Fibroblast of lung (primary cell): ENCODE data around the gene ANO1. TPM values are rescaled to one million over a fixed set of nuclear protein-coding genes. Genes with fewer than 3 reads are reported as not detected.

Experiments
- DNase-seq, 2 donors: peaks; one replicate each; pipeline versions ENCODE4 v3.0.0 to v3.0.0-alpha.2; 2010; ENCODE audit warnings: low read depth in 2 of 2
- H2AFZ ChIP-seq: 2 replicates; pipeline ENCODE4 v1.5.1; 2012; ENCODE audit warnings: low read length, control low read depth, inconsistent platforms
- H3K27ac ChIP-seq: 2 replicates; pipeline ENCODE4 v1.5.1; 2011; ENCODE audit warnings: low read length, control low read depth; ENCODE audit not compliant: insufficient read depth
- H3K27me3 ChIP-seq: 2 replicates; pipeline ENCODE4 v1.5.1; 2011; ENCODE audit warnings: mild to moderate bottlenecking, low read length; ENCODE audit not compliant: control insufficient read depth, insufficient read depth
- H3K36me3 ChIP-seq: 2 replicates; pipeline ENCODE4 v1.5.1; 2011; ENCODE audit warnings: low read length; ENCODE audit not compliant: control insufficient read depth, insufficient read depth
- H3K4me1 ChIP-seq: 2 replicates; pipeline ENCODE4 v1.5.1; 2011; ENCODE audit warnings: low read length; ENCODE audit not compliant: control insufficient read depth, insufficient read depth; ENCODE audit errors: extremely low read depth
- H3K4me2 ChIP-seq: 2 replicates; pipeline ENCODE4 v1.5.1; 2011; ENCODE audit warnings: low read length, control low read depth; ENCODE audit not compliant: insufficient read depth; ENCODE audit errors: extremely low read depth
- H3K4me3 ChIP-seq, 4 experiments: fragments of 200-600 bp in 1 of 4; sonication (generic) in 1 of 4; replicated peaks in 1 of 4; 2 replicates each; pipeline ENCODE4 v1.5.1; 2011 to 2016; ENCODE audit warnings: low read length in 4 of 4, low read depth in 3 of 4, mild to moderate bottlenecking in 3 of 4, control low read depth in 2 of 4, inconsistent platforms in 1 of 4, mixed read lengths in 1 of 4; ENCODE audit not compliant: insufficient read depth in 1 of 4; ENCODE audit errors: control extremely low read depth in 1 of 4
- H3K79me2 ChIP-seq: 2 replicates; pipeline ENCODE4 v1.5.1; 2012; ENCODE audit warnings: mild to moderate bottlenecking, low read length, inconsistent platforms; ENCODE audit not compliant: control insufficient read depth, insufficient read depth
- H3K9ac ChIP-seq: 2 replicates; pipeline ENCODE4 v1.5.1; 2011; ENCODE audit warnings: mild to moderate bottlenecking, low read length, control low read depth; ENCODE audit not compliant: insufficient read depth
- H3K9me3 ChIP-seq: 2 replicates; pipeline ENCODE4 v1.5.1; 2012; ENCODE audit warnings: low read depth, low read length; ENCODE audit not compliant: control insufficient read depth, insufficient read depth
- H4K20me1 ChIP-seq: 2 replicates; pipeline ENCODE4 v1.5.1; 2011; ENCODE audit warnings: low read length; ENCODE audit not compliant: control insufficient read depth, insufficient read depth; ENCODE audit errors: extremely low read depth
- CTCF ChIP-seq, 2 donors: IDR thresholded peaks in 1 of 2; conservative IDR thresholded peaks in 1 of 2; 1 replicate in 1 of 2; 2 replicates in 1 of 2; pipeline ENCODE4 v1.5.1; 2011 to 2012; ENCODE audit warnings: low read length in 2 of 2, control low read depth in 1 of 2, inconsistent platforms in 1 of 2, low read depth in 1 of 2, mild to moderate bottlenecking in 1 of 2
- EZH2 ChIP-seq: IDR thresholded peaks from 2 replicates; pipeline ENCODE4 v1.5.1; 2012; ENCODE audit warnings: low read length, control low read depth, mild to moderate bottlenecking; ENCODE audit errors: missing control alignments
- polyA plus RNA-seq, 2 donors: library from polyadenylated mRNA; depleted of rRNA in 1 of 2; stranded (reverse) in 1 of 2; unstranded in 1 of 2; fragments of >200 nt; gene quantifications; 2 replicates each; pipeline ENCODE4 v1.2.1, GENCODE V29; 2011 to 2012; ENCODE audit warnings: missing spikeins in 1 of 2
- total RNA-seq: library from RNA; depleted of rRNA; stranded (reverse); fragments of >200 nt; gene quantifications from 2 replicates; pipeline ENCODE4 v1.2.1, GENCODE V29; 2014

The ANO1 gene
- total and polyA plus RNA-seq, 2 donors (not counting 1 experiment from before 2014, with no cell fraction given): 0.99 to 4.1 TPM

GRCh38 chr11:70111269-70112016 lies 33.3 kb downstream of the ANO1 start:
- no peaks in the 10 kb centered on the region for H3K27me3 ChIP-seq
- H3K9me3 ChIP-seq: no peaks in the 10 kb centered on the region
- H3K36me3 ChIP-seq: no peaks in the 10 kb centered on the region
- no peak overlapping the region for H3K9ac ChIP-seq
- TF ChIP-seq EZH2: no peak
- no peak for TF ChIP-seq CTCF (conservative IDR thresholded peaks at IDR 0.05 in 1 of 2, IDR thresholded peaks at IDR 0.05 in 1 of 2; ENCODE audit: low read depth in 1 of 2, low read length in 2 of 2)
- no peaks in the 10 kb centered on the region for H4K20me1 ChIP-seq
- H3K4me2 ChIP-seq: peak overlapping the region; percentile 13
- H3K4me1 ChIP-seq: peaks cover 2% of the 10 kb centered on the region
- no peak overlapping the region for H3K4me3 ChIP-seq
- no peaks in the 10 kb centered on the region for H3K79me2 ChIP-seq
- H2AFZ ChIP-seq: no peak overlapping the region
- DNase-seq: peak; percentile 35 to 89
- peak overlapping the region; percentile 2 for H3K27ac ChIP-seq

GRCh38 chr11:70112017-70112434 lies 33.9 kb downstream of the ANO1 start:
- no peak for DNase-seq
- H3K4me3 ChIP-seq: no peak overlapping the region
- no peaks in the 10 kb centered on the region for H4K20me1 ChIP-seq
- peaks cover 2% of the 10 kb centered on the region for H3K4me1 ChIP-seq
- no peak overlapping the region for H3K4me2 ChIP-seq
- no peaks in the 10 kb centered on the region for H3K79me2 ChIP-seq
- no peaks in the 10 kb centered on the region for H3K9me3 ChIP-seq
- no peaks in the 10 kb centered on the region for H3K36me3 ChIP-seq
- no peaks in the 10 kb centered on the region for H3K27me3 ChIP-seq
- H3K27ac ChIP-seq: no peak overlapping the region
- no peak overlapping the region for H2AFZ ChIP-seq
- no peak overlapping the region for H3K9ac ChIP-seq
- TF ChIP-seq EZH2: no peak
- no peak for TF ChIP-seq CTCF (conservative IDR thresholded peaks at IDR 0.05 in 1 of 2, IDR thresholded peaks at IDR 0.05 in 1 of 2; ENCODE audit: low read depth in 1 of 2, low read length in 2 of 2)

GRCh38 chr11:70113801-70114200 lies 35.7 kb downstream of the ANO1 start:
- TF ChIP-seq CTCF (conservative IDR thresholded peaks at IDR 0.05 in 1 of 2, IDR thresholded peaks at IDR 0.05 in 1 of 2; ENCODE audit: low read depth in 1 of 2, low read length in 2 of 2): no peak
- no peak for TF ChIP-seq EZH2

More at GRCh38 chr11:70113801-70114200, 35.7 kb downstream of the ANO1 start:
- no peak overlapping the region for H3K27ac ChIP-seq
- no peaks in the 10 kb centered on the region for H3K36me3 ChIP-seq
- DNase-seq: no peak
- H3K79me2 ChIP-seq: no peaks in the 10 kb centered on the region
- H3K4me3 ChIP-seq: no peak overlapping the region
- H3K4me2 ChIP-seq: no peak overlapping the region
- H3K27me3 ChIP-seq: no peaks in the 10 kb centered on the region
- no peaks in the 10 kb centered on the region for H3K9me3 ChIP-seq
- peaks cover 2% of the 10 kb centered on the region for H3K4me1 ChIP-seq
- H2AFZ ChIP-seq: no peak overlapping the region
- no peaks in the 10 kb centered on the region for H4K20me1 ChIP-seq
- H3K9ac ChIP-seq: no peak overlapping the region
